ENCODE results near the gene TAAR5.

TAAR5 gene

GRCh38 chr6:132548746-132549463 lies 40.6 kb downstream of the TAAR5 start:
- WGBS, 2 experiments: 91 to 92% methylated on average over 4 of the region's 4 CpGs
- no peak overlapping the region for H3K4me3 ChIP-seq (ENCODE audit: insufficient read depth, low read depth, low read length)
- no peaks in the 10 kb centered on the region for H3K9me3 ChIP-seq (ENCODE audit: control insufficient read depth, low read length)
- no peak overlapping the region for H3K27ac ChIP-seq (ENCODE audit: insufficient read depth, low read depth, low read length, poor library complexity, severe bottlenecking)
- no peaks in the 10 kb centered on the region for H3K36me3 ChIP-seq (ENCODE audit: control insufficient read depth, insufficient read depth, low read length)
- H3K27me3 ChIP-seq (ENCODE audit: control insufficient read depth, insufficient read depth, low read length, poor library complexity, severe bottlenecking): no peaks in the 10 kb centered on the region
- peaks cover 4% of the 10 kb centered on the region for H3K4me1 ChIP-seq (ENCODE audit: control insufficient read depth, insufficient read depth, low read length)

DNA sequence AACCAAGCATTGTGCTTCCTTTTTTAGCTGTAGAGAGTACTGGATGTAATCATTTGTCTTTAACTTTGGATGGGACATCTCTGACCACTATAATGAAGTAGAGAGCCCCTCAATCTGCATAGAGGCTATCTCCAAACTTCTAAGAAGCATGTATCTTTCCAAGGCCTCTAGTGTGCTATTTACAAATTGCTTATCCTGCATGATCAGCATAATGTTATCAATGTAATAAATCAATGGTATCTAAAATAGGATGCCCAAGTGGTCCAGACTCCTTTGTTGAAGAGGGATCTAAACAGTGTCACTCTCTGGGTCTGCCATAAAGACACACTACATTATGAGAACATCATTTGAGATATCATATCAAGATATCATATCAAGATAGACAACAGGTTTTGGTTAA lies 44.7 kb downstream of the TAAR5 start:
- Histone ChIP-seq H3K36me3 (ENCODE audit: control insufficient read depth, insufficient read depth, low read length) (no peaks in the 10 kb centered on the region), H3K9me3 (ENCODE audit: control insufficient read depth, low read length) (no peaks in the 10 kb centered on the region), H3K27me3 (ENCODE audit: control insufficient read depth, insufficient read depth, low read length, poor library complexity, severe bottlenecking) (no peaks in the 10 kb centered on the region), H3K4me1 (ENCODE audit: control insufficient read depth, insufficient read depth, low read length) (peaks cover 4% of the 10 kb centered on the region), H3K27ac (ENCODE audit: insufficient read depth, low read depth, low read length, poor library complexity, severe bottlenecking) (no peak overlapping the region), H3K4me3 (ENCODE audit: insufficient read depth, low read depth, low read length) (no peak overlapping the region)
